ENCODE results near the gene TMED10. TPM values are rescaled to one million over a fixed set of nuclear protein-coding genes. Genes with fewer than 3 reads are reported as not detected.
A peak's percentile ranks its signal among the peaks of the same experiment; 100 is the strongest.

Gene TMED10
- polyA plus RNA-seq, 1 of the 3 experiments (the other 2 are of a cell fraction), result 168 TPM

DNA sequence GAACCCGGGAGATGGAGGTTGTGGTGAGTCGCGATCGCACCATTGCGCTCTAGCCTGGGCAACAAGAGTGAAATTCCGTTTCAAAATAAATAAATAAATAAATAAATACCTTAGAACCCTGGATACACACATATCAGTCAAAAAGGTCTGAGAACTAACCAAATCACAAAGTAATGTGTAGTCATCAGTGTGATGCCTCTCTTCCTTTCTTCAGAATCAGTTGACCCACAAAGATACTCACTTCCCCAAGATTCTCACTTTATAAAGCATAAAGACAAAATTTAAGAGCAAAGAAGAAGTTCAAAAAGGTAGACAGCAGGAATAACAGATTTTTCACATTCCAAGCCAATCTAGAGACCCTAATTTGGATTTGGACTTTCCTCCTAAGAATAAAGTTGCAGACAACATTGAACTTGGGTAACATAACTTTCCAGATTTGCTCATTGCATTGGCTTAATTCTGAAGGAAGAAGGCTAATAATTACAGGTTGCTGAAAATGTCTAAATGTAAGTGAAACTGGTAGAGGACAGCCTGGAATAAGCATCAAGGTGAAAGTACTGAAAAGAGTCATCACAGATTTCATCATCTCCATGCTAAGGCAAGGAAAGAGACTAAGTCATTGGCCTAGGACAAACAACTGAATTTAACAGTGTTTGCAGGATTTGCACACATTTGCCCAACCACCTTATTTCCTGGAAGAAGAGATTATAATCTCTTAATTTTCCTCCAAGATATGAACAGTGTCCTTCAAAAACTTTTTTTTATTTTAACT, 17.4 kb downstream of the TMED10 start:
- Histone ChIP-seq H4K20me1 (ENCODE audit: insufficient read depth) (peaks cover 86% of the 10 kb centered on the region), H3K9ac (no peak overlapping the region), H3K9me3 (no peaks in the 10 kb centered on the region), H3K27me3 (ENCODE audit: insufficient read depth) (no peaks in the 10 kb centered on the region), H3K27ac (ENCODE audit: low read depth in 2 of 2, low read length in 1 of 2) (no peak overlapping the region), H2AFZ (ENCODE audit: low read depth) (no peak overlapping the region), H3K4me1 (ENCODE audit: control insufficient read depth in 1 of 2, insufficient read depth in 2 of 2, low read depth in 1 of 2, low read length in 1 of 2) (no peaks in the 10 kb centered on the region), H3K79me2 (ENCODE audit: insufficient read depth) (peaks cover 97% of the 10 kb centered on the region), H3K4me2 (no peak overlapping the region), H3K9me2 (no peaks in the 10 kb centered on the region), H3F3A (replicated peaks; ENCODE audit: insufficient read depth) (peaks cover 5% of the 10 kb centered on the region), H3K36me3 (replicated peaks in 1 of 2; ENCODE audit: control insufficient read depth in 1 of 2, insufficient read depth in 2 of 2, low read length in 1 of 2) (peaks cover 0 to 6% of the 10 kb centered on the region in 2 experiments), H3K4me3 (ENCODE audit: low read depth in 2 of 2, low read length in 1 of 2) (no peak overlapping the region)
- ChIA-PET CTCF (no interaction called here), POLR2A (no interaction called here)
- DNase-seq, result no peak
- no peak for TF ChIP-seq JUND (IDR thresholded peaks at IDR 0.05)
- TF ChIP-seq, protein P1, sequence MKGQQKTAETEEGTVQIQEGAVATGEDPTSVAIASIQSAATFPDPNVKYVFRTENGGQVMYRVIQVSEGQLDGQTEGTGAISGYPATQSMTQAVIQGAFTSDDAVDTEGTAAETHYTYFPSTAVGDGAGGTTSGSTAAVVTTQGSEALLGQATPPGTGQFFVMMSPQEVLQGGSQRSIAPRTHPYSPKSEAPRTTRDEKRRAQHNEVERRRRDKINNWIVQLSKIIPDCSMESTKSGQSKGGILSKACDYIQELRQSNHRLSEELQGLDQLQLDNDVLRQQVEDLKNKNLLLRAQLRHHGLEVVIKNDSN (IDR thresholded peaks at IDR 0.05; ENCODE audit: borderline replicate concordance, low read depth), result no peak
- no peak for TF ChIP-seq GATA2 (CRISPR knock-in tag; IDR thresholded peaks at IDR 0.05)
- no peak for TF ChIP-seq FOSL2 (IDR thresholded peaks at IDR 0.05; ENCODE audit: borderline replicate concordance, low read depth)
- TF ChIP-seq YY1 (IDR thresholded peaks at IDR 0.05; ENCODE audit: low read depth), result no peak
- no peak for TF ChIP-seq POLR2AphosphoS5 (IDR thresholded peaks at IDR 0.05; ENCODE audit: low read depth, low read length)
- TF ChIP-seq, protein P2, sequence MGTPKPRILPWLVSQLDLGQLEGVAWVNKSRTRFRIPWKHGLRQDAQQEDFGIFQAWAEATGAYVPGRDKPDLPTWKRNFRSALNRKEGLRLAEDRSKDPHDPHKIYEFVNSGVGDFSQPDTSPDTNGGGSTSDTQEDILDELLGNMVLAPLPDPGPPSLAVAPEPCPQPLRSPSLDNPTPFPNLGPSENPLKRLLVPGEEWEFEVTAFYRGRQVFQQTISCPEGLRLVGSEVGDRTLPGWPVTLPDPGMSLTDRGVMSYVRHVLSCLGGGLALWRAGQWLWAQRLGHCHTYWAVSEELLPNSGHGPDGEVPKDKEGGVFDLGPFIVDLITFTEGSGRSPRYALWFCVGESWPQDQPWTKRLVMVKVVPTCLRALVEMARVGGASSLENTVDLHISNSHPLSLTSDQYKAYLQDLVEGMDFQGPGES (IDR thresholded peaks at IDR 0.05; ENCODE audit: low read depth, low read length), result no peak
- TF ChIP-seq, protein P3, sequence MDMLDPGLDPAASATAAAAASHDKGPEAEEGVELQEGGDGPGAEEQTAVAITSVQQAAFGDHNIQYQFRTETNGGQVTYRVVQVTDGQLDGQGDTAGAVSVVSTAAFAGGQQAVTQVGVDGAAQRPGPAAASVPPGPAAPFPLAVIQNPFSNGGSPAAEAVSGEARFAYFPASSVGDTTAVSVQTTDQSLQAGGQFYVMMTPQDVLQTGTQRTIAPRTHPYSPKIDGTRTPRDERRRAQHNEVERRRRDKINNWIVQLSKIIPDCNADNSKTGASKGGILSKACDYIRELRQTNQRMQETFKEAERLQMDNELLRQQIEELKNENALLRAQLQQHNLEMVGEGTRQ (IDR thresholded peaks at IDR 0.05; ENCODE audit: borderline replicate concordance, low read depth, low read length), result no peak
- TF ChIP-seq PBX3 (IDR thresholded peaks at IDR 0.05), result no peak
- 98% methylated on average over 6 of the region's 6 CpGs for WGBS (ENCODE audit: low lambda C conversion rate)

- Histone ChIP-seq H3K27ac (ENCODE audit: low read depth in 2 of 2, low read length in 1 of 2) (peak overlapping the region in 1 of 2 experiments; percentile 26; a peak in 1 of 4 replicates), H3K9me3 (no peaks in the 10 kb centered on the region), H3K4me3 (ENCODE audit: low read depth in 2 of 2, low read length in 1 of 2) (no peak overlapping the region), H3K79me2 (ENCODE audit: insufficient read depth) (peaks cover 97% of the 10 kb centered on the region), H3K27me3 (ENCODE audit: insufficient read depth) (no peaks in the 10 kb centered on the region), H3K9me2 (no peaks in the 10 kb centered on the region), H2AFZ (ENCODE audit: low read depth) (no peak overlapping the region), H3K4me2 (no peak overlapping the region), H4K20me1 (ENCODE audit: insufficient read depth) (peaks cover 73% of the 10 kb centered on the region), H3F3A (replicated peaks; ENCODE audit: insufficient read depth) (peaks cover 5% of the 10 kb centered on the region), H3K4me1 (ENCODE audit: control insufficient read depth in 1 of 2, insufficient read depth in 2 of 2, low read depth in 1 of 2, low read length in 1 of 2) (no peaks in the 10 kb centered on the region), H3K36me3 (replicated peaks in 1 of 2; ENCODE audit: control insufficient read depth in 1 of 2, insufficient read depth in 2 of 2, low read length in 1 of 2) (peaks cover 0 to 3% of the 10 kb centered on the region in 2 experiments), H3K9ac (no peak overlapping the region)
- POLR2A ChIA-PET, result interaction anchor here (1.0 kb wide), 1 partner anchor 122 kb away, joined by 3 read pairs; the partner anchor contains the start of gene FOS
- no peak for DNase-seq
- WGBS (ENCODE audit: low lambda C conversion rate), result 82% methylated on average over 3 of the region's 3 CpGs
- no peak for TF ChIP-seq NFIC (IDR thresholded peaks at IDR 0.05; ENCODE audit: borderline replicate concordance)
- TF ChIP-seq EP300 (IDR thresholded peaks at IDR 0.05; ENCODE audit: borderline replicate concordance in 1 of 2, low read depth in 1 of 2, low read length in 1 of 2), result no peak
- TF ChIP-seq CHD2 (IDR thresholded peaks at IDR 0.05; ENCODE audit: low read length, partially characterized antibody), result no peak
- no peak for TF ChIP-seq EZH2phosphoT487 (IDR thresholded peaks at IDR 0.05; ENCODE audit: borderline replicate concordance, low read depth)
- no peak for TF ChIP-seq TAF1 (IDR thresholded peaks at IDR 0.05; ENCODE audit: borderline replicate concordance, low read depth, low read length)
- TF ChIP-seq RCOR1 (IDR thresholded peaks at IDR 0.05; ENCODE audit: low read length), result no peak
- TF ChIP-seq, protein P1 (IDR thresholded peaks at IDR 0.05; ENCODE audit: borderline replicate concordance, low read depth), result no peak
- TF ChIP-seq PBX3 (IDR thresholded peaks at IDR 0.05), result no peak
- CTCF ChIA-PET, result interaction anchor here (0.9 kb wide), 1 partner anchor 139 kb away, joined by 3 read pairs; no protein-coding TSS in a partner anchor
Observed at GRCh38 chr14:75156901-75157300, 19.5 kb downstream of the TMED10 start.
